Stimulated activated CD4-positive, alpha-beta T cell treated with anti-CD3 and anti-CD28 coated beads, Interleukin-12 subunit alpha, Interleukin-12 subunit beta, amount 100 ng/mL, for 48 hours (primary cell): ENCODE results near the gene ACVR2A.

Experiments used
- DNase-seq, 3 donors: peaks; one replicate each; pipeline ENCODE4 v3.0.0-alpha.2; 2020; ENCODE audit warnings: low read depth in 2 of 3, low spot score in 1 of 3

ACVR2A gene

DNA sequence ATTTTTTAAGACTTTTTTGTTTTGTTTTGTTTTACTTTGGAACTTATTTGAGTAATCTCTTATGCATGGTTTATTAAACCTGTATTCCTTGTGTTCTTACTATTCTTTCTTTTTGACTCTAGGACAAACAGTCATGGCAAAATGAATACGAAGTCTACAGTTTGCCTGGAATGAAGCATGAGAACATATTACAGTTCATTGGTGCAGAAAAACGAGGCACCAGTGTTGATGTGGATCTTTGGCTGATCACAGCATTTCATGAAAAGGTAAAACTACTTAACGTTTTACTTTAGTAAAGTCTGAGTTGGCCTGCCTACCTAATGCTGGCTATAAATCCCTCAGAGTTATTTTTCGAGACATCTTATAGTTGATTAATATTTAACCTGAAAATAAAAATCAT is 72.3 kb downstream of the ACVR2A start:
- no peak for DNase-seq

DNA sequence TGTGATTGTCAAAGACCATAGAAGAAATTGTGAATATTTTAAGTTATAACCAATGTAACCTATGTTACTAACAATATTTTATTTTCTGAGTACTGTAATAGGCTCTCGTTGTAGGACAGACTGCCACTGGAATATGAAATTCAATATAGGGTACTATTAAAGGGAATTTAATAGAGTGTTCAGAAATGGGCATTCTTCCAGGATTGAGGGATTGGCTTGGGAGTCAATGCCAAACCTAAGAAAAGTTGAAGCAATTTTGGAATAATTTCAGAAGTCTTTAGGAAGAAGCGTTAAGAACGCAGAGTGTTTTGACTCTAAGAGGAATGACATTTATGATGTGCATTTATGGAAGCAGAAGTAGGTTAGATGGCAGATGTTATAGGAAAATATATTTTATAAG is 79.0 kb downstream of the ACVR2A start:
- DNase-seq, result no peak

DNA sequence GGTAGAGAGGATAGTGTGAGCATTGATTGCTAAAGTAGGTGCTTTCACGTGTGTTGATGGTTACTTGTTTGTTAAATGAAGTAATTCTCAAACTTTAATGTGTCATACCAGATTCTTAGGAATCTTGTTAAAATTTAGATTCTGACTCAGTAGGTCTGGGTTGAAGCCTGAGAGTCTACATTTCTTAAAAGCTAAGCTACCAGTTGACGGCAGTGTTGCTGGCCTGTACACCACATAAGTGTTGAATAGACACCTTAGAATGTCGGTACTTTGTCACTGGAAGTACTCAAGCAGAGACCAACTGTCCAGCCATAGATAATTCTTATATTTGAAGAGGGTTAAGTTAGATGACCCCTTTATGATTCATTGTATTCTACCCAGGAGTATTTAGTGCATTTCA is 79.8 kb downstream of the ACVR2A start:
- no peak for DNase-seq

DNA sequence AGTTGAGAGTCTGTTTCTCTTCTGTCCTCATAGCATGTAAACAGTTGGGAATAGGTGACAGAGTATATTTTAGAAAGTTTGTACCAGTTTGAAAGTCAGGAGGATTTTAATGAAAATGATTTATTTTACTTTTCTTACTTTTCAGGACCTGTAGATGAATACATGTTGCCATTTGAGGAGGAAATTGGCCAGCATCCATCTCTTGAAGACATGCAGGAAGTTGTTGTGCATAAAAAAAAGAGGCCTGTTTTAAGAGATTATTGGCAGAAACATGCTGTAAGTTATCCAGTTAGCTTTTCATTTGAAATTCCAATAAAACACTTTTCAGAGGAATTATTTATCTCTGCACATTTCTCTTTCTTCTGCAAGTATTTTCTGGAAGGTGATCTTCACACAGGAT is 81.1 kb downstream of the ACVR2A start:
- no peak for DNase-seq

DNA sequence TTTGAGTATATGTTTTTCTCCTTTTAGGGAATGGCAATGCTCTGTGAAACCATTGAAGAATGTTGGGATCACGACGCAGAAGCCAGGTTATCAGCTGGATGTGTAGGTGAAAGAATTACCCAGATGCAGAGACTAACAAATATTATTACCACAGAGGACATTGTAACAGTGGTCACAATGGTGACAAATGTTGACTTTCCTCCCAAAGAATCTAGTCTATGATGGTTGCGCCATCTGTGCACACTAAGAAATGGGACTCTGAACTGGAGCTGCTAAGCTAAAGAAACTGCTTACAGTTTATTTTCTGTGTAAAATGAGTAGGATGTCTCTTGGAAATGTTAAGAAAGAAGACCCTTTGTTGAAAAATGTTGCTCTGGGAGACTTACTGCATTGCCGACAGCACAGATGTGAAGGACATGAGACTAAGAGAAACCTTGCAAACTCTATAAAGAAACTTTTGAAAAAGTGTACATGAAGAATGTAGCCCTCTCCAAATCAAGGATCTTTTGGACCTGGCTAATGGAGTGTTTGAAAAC is 82.3 kb downstream of the ACVR2A start:
- no peak for DNase-seq

DNA sequence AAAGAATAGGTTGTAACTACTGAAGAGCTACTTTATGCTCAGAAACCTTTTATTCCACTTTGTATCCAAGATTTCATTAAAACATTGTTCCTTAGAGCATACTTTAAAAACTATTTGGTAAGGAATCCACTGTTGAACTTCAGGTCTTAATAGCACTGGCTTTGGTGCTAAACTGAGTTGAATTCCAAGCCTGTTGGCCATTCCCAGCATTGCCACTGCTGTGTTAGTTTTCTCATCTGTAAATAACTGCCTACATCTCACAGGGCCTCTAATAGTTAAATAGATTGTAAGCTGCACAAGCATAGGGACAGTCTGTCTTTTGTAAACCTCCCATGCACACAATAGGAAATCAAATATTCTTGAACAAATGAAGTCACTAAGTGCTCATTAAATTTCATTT is 89.1 kb downstream of the ACVR2A start:
- no peak for DNase-seq

DNA sequence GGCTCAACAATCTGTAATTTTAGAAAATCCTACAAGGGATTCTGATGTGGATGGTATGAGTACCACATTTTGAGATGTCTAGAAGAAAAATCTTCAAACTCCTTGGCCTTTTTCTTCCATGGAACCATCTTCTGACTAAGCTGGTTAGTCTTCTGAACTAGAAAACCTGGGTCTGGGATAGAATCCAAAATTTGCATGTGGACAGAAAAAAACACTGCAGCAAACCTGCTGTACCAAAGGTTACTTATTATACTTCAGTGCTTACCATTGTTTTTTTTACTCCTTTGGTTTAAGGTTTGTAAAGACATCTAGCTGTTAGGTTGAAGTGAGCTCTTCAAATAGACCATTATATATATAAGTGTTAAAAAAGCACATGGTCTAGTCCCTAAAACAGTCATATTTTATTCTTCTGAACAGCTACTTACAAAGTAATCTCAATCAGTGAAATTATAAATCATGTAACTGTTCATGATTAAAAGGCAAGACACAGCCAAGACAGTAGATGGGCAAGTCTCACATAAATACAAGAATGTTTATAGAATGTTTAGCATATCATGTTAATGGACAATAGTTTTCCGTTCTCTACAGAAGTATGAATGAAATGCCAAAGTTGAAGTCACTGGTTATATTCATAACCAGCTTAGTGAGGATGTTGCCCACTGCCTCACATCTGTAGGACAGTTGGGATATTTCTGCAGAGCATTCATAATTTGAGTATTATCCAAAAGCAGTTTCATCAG is 90.2 kb downstream of the ACVR2A start:
- no peak for DNase-seq

DNA sequence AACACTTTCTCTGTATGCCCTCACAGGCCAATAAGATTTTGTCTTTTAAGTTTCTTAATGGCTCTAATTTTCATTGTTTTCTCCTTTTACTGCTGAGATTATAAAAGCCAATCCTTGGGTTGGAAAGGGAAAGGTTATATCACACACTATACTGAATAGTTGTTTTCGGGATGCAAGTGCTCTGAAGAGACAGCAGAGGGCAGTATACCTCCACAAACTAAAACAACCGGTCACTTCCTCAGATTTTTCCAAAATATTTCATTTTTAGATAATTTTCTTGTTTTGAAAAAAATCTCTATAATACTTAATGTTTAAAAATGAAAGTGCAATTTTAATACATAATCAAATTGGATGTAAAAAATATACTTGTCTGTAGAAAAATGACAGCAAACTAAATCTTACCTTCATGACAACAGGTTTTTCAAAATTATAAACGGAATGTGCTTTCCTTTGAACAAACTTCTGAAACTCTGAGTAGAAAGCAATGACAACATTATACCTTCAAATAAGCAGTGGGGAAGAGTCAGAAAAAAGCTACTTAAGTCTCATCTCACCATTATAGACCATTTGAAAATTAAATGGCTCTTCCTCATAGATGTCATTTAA is 93.0 kb downstream of the ACVR2A start:
- no peak for DNase-seq

DNA sequence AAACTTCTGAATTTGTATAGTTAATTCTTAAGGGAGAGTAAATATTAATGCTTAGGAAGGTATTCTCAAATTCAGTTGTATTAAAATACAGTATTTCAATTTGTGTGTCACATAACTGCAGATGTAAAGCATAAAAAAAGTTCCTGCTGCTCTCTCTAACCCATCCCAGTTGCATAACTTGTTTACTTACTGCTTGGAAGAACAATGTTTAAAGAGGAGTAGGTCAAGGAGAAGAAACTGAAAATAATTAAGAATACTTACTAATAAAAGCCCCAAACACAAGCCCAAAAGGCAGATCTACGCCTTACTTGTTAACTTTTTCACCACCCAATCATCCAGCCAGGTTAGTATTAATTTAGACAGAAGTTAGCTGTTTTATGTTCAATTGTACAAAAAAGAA is 94.5 kb downstream of the ACVR2A start:
- DNase-seq, result no peak

DNA sequence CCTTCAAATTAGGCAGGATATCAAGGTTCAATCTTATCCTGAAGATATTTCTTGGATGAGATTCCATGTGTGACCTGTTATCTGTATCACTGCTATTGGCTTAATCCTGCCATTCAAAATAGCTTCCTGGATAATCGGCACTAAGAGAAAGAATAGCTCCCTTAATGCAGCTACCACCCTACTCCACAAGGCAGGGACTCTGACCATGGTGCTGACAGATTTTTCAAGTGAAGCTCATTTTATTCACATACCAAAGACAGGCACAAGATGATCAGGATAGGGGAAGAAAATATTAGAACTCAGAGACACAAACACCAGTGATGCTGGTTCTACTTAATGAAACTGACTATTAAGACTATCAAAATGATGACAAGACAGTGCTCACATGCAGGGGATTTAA is 100.8 kb downstream of the ACVR2A start:
- DNase-seq, result no peak

DNA sequence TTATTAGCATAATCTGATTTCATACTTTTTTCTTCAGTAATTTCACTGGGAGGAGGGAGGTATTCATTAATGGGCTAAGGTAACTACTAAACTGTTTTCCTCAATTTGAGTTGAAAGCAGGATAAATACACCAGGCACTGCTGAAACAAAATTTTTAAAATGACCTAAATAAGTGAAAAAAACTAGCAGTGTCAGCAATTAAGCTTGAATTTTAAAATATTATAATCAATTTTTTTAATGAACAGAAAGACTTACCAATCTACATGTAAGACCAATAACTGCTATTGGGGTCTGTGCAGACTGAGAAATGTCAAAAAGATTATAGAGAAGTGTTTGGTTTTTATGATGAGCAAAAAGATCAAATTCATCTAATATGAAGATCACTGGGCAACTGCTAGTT is 107.3 kb downstream of the ACVR2A start:
- DNase-seq, result no peak

DNA sequence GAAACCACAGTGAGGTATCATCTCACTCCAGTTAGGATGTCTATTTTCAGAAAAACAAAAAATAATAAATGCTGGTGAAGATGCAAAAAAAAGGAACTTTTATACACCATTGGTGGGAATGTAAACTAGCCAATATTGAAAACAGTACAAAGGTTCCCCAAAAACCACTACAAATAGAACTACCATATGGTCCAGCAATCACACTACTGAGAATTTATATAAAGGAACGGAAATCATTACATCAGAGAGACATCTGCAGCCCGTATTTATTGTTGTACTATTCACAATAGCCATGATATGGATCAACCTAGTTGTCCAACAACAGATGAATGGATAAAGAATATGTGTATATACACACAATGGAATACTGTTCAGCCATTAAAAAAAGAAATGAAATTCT is 123.7 kb downstream of the ACVR2A start:
- no peak for DNase-seq

DNA sequence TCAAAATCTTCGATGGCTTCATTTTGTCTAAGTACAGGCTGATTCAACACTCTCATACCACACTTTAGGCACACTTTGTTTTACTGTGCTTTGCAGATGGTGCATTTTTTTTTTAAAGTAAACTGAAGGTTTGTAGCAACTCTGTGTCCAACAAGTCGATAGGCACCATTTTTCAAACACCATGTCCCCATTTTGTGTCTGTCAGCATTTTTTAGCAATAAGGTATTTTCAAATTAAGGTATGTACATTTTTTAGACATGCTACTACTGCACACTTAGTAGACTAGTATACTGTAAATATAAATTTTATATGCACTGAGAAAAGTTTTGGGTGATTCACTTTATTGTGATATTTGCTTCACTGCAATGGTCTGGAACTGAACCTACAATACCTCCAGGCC is 131.3 kb downstream of the ACVR2A start:
- DNase-seq, result no peak

DNA sequence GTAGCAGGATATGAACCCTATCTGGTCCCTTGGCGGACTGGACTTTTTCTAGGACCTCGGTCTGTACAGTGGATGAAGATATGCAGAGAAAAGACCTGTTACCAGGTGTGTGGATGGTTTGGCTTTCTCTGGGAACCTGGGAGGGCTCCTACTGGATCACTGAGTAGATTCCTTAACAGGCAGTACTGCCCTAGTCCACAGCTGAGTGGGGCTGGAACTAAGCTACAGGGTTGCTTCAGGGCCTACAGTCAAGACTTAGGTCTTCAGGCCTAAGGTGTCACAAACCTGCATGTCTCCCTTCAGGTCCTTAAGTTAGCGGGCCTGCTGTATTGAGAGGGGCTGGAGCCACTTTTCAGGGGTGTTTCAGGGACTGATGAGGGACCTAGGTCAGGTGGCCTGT is 132.8 kb downstream of the ACVR2A start:
- no peak for DNase-seq
